Measurements from ENCODE around the gene CRTC1. TPM values are rescaled to one million over a fixed set of nuclear protein-coding genes. Genes with fewer than 3 reads are reported as not detected.

The CRTC1 gene
- total and polyA plus RNA-seq, 2 of the 13 experiments (the other 11 are each of a cell fraction or from before 2014, with no cell fraction given) = 2.0 to 2.7 TPM

DNA sequence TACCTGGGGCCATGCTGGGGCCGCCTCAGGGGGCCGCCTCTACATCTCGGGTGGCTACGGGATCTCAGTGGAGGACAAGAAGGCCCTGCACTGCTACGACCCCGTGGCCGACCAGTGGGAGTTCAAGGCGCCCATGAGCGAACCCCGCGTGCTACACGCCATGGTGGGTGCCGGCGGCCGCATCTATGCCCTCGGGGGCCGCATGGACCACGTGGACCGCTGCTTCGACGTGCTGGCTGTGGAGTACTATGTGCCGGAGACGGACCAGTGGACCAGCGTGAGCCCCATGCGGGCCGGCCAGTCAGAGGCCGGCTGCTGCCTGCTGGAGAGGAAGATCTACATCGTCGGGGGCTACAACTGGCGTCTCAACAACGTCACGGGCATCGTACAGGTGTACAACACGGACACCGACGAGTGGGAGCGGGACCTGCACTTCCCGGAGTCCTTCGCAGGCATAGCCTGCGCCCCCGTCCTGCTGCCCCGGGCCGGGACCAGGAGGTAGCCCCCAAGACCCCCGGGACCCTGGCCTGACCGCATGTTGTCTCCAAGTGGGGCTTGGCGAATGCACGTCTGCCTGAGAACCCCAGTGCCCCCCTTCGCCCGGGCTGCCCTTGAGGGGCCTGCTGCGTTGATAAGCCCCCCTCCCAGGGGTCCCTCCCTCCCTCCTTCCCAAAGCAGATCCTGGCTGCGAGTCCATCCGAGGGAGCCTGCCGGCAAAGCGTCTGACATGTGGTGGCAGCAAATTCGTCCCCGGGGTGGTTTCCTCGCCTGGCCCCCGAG is 14.5 kb upstream of the CRTC1 start:
- H3K4me1 ChIP-seq (ENCODE audit: insufficient read depth, low read length) = peaks cover 7% of the 10 kb centered on the region; the same call in 1 of the 2 replicates
- no peaks in the 10 kb centered on the region for H3K9me3 ChIP-seq (ENCODE audit: low read length)
- H3K9ac ChIP-seq (ENCODE audit: insufficient read depth, low read depth, low read length) = no peak overlapping the region
- H3K36me3 ChIP-seq (replicated peaks in 1 of 2; ENCODE audit: control insufficient read depth in 1 of 2, insufficient read depth in 2 of 2, low read length in 2 of 2) = peaks cover 6% of the 10 kb centered on the region in 2 experiments; a peak in 3 of 5 replicates
- ChIA-PET CTCF (ENCODE audit: low intra/inter-chr PET ratio, low total read pairs) (no interaction called here), POLR2A (no interaction called here)
- BruUV-seq (replicated peaks) = no TSS peak
- FAIRE-seq (no peak), ATAC-seq (no peak), DNase-seq (ENCODE audit: low spot score) (no peak)
- in situ Hi-C loops (cut with HindIII; ENCODE audit: extremely low pct_ligation_motif_present, low pct_unique_long_range_greater_than_20kb) (no loop called here), intact Hi-C loops (cut with micrococcal nuclease; ENCODE audit: unreplicated experiment) (no loop called here)
- no peak overlapping the region for H3K27ac ChIP-seq (ENCODE audit: extremely low read length, insufficient read depth, low read length)
- no peaks in the 10 kb centered on the region for H4K20me1 ChIP-seq (ENCODE audit: insufficient read depth, low read length)
- no peaks in the 10 kb centered on the region for H3K27me3 ChIP-seq (ENCODE audit: control insufficient read depth in 1 of 2, insufficient read depth in 2 of 2, low read length in 2 of 2)
- WGBS (ENCODE audit: low lambda C conversion rate) = 98% methylated on average over 36 of the region's 58 CpGs
- H3K4me2 ChIP-seq (ENCODE audit: low read depth, low read length) = no peak overlapping the region
- H3K79me2 ChIP-seq (ENCODE audit: insufficient read depth, low read length) = no peaks in the 10 kb centered on the region
- H2AFZ ChIP-seq (ENCODE audit: low read length) = no peak overlapping the region
- no peak overlapping the region for H3K4me3 ChIP-seq (replicated peaks in 1 of 3; ENCODE audit: insufficient read depth in 1 of 3, low read depth in 2 of 3, low read length in 3 of 3)
- TF ChIP-seq, protein P1, sequence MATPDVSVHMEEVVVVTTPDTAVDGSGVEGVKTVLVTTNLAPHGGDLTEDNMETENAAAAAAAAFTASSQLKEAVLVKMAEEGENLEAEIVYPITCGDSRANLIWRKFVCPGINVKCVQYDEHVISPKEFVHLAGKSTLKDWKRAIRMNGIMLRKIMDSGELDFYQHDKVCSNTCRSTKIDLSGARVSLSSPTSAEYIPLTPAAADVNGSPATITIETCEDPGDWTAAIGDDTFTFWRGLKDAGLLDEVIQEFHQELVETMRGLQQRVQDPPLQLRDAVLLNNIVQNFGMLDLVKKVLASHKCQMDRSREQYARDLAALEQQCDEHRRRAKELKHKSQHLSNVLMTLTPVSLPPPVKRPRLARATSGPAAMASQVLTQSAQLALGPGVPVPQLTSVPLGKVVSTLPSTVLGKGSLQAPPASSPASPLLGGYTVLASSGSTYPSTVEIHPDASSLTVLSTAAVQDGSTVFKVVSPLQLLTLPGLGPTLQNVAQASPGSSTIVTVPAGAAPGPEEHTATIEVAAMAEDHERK (CRISPR knock-in tag; IDR thresholded peaks at IDR 0.05; ENCODE audit: low read depth) = no peak
- no peak for TF ChIP-seq XBP1 (CRISPR knock-in tag; IDR thresholded peaks at IDR 0.05)
- no peak for TF ChIP-seq AHDC1 (CRISPR knock-in tag; IDR thresholded peaks at IDR 0.05; ENCODE audit: borderline replicate concordance)
- TF ChIP-seq TEAD2 (CRISPR knock-in tag; IDR thresholded peaks at IDR 0.05) = no peak
- no peak for TF ChIP-seq FOXK1 (CRISPR knock-in tag; IDR thresholded peaks at IDR 0.05; ENCODE audit: borderline replicate concordance, low read depth)
- no peak for TF ChIP-seq POLR2G (IDR thresholded peaks at IDR 0.05; ENCODE audit: low read depth, low read length)
- TF ChIP-seq MIXL1 (CRISPR knock-in tag; IDR thresholded peaks at IDR 0.05) = no peak
- no peak for TF ChIP-seq ZNF788 (CRISPR knock-in tag; IDR thresholded peaks at IDR 0.05; ENCODE audit: borderline replicate concordance)
- TF ChIP-seq, protein P2, sequence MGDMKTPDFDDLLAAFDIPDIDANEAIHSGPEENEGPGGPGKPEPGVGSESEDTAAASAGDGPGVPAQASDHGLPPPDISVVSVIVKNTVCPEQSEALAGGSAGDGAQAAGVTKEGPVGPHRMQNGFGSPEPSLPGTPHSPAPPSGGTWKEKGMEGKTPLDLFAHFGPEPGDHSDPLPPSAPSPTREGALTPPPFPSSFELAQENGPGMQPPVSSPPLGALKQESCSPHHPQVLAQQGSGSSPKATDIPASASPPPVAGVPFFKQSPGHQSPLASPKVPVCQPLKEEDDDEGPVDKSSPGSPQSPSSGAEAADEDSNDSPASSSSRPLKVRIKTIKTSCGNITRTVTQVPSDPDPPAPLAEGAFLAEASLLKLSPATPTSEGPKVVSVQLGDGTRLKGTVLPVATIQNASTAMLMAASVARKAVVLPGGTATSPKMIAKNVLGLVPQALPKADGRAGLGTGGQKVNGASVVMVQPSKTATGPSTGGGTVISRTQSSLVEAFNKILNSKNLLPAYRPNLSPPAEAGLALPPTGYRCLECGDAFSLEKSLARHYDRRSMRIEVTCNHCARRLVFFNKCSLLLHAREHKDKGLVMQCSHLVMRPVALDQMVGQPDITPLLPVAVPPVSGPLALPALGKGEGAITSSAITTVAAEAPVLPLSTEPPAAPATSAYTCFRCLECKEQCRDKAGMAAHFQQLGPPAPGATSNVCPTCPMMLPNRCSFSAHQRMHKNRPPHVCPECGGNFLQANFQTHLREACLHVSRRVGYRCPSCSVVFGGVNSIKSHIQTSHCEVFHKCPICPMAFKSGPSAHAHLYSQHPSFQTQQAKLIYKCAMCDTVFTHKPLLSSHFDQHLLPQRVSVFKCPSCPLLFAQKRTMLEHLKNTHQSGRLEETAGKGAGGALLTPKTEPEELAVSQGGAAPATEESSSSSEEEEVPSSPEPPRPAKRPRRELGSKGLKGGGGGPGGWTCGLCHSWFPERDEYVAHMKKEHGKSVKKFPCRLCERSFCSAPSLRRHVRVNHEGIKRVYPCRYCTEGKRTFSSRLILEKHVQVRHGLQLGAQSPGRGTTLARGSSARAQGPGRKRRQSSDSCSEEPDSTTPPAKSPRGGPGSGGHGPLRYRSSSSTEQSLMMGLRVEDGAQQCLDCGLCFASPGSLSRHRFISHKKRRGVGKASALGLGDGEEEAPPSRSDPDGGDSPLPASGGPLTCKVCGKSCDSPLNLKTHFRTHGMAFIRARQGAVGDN (CRISPR knock-in tag; IDR thresholded peaks at IDR 0.05) = no peak
- TF ChIP-seq TCF12 (IDR thresholded peaks at IDR 0.05) = no peak
- no peak for TF ChIP-seq TCF12 (CRISPR knock-in tag; IDR thresholded peaks at IDR 0.05)
- no peak for TF ChIP-seq ZEB1 (IDR thresholded peaks at IDR 0.05; ENCODE audit: insufficient replicate concordance, low read depth)

All from HepG2 (cell line).